Panc1 (cell line): ENCODE data around the gene ZNF664. TPM values are rescaled to one million over a fixed set of nuclear protein-coding genes. Genes with fewer than 3 reads are reported as not detected.

Source experiments
- ATAC-seq: fragments of 200-7000 bp; cut with Tn5 transposase; 2 replicates; pipeline ENCODE4 v1.9.1; 2020; ENCODE audit warnings: mild to moderate bottlenecking, moderate library complexity
- BruUV-seq: library from RNA; stranded (reverse); fragments of 400-500 nt; replicated peaks from 2 replicates; lab custom pipeline; 2021; lab: Mats Ljungman, UMichigan
- CTCF ChIA-PET: fragments of 300-600 bp; sonication (Branson Sonifier 250); formaldehyde crosslinking; loops from one replicate; lab custom pipeline; 2022; ENCODE audit warnings: antibody characterized with exemption; lab: Charles Lee
- POLR2A ChIA-PET: fragments of 300-600 bp; sonication (Branson Sonifier 250); formaldehyde crosslinking; loops from one replicate; lab custom pipeline; 2022; ENCODE audit warnings: antibody characterized with exemption; lab: Charles Lee
- DNase-seq: peaks from one replicate; pipeline ENCODE4 v3.0.0-alpha.2; 2010; ENCODE audit warnings: low read depth, low spot score
- H3K27ac ChIP-seq: 2 replicates; pipeline ENCODE4 v1.5.1; 2011; ENCODE audit warnings: mild to moderate bottlenecking, low read length, inconsistent platforms
- H3K27me3 ChIP-seq: fragments of 200-500 bp; sonication (Bioruptor generic); 2 replicates; pipeline ENCODE4 v1.6.0; 2014; ENCODE audit warnings: low read length, inconsistent platforms; ENCODE audit not compliant: control insufficient read depth, insufficient read depth
- H3K36me3 ChIP-seq: fragments of 200-500 bp; sonication (Bioruptor generic); 2 replicates; pipeline ENCODE4 v1.5.1; 2014; ENCODE audit warnings: inconsistent platforms, mild to moderate bottlenecking, low read length, moderate library complexity; ENCODE audit not compliant: control insufficient read depth, insufficient read depth
- H3K4me1 ChIP-seq: 2 replicates; pipeline ENCODE4 v1.5.1; 2011; ENCODE audit warnings: inconsistent platforms, mild to moderate bottlenecking, low read length, moderate library complexity; ENCODE audit not compliant: control insufficient read depth, insufficient read depth
- H3K4me3 ChIP-seq, 2 experiments: 2 replicates each; pipeline ENCODE4 v1.5.1; 2011 to 2012; ENCODE audit warnings: low read depth in 2 of 2, low read length in 2 of 2, mild to moderate bottlenecking in 2 of 2, inconsistent platforms in 1 of 2, moderate library complexity in 1 of 2
- H3K9me3 ChIP-seq: fragments of 200-500 bp; sonication (Bioruptor generic); 2 replicates; pipeline ENCODE4 v1.5.1; 2014; ENCODE audit warnings: low read depth, mild to moderate bottlenecking, inconsistent platforms, low read length, moderate library complexity; ENCODE audit not compliant: control insufficient read depth, insufficient read depth
- POLR2AphosphoS5 ChIP-seq: IDR thresholded peaks from 2 replicates; pipeline ENCODE4 v1.6.1; 2012; ENCODE audit warnings: mild to moderate bottlenecking, low read depth, low read length, moderate library complexity
- SIN3A ChIP-seq: IDR thresholded peaks from 2 replicates; pipeline ENCODE4 v1.6.1; 2012; ENCODE audit warnings: low read depth, mild to moderate bottlenecking, low read length, moderate library complexity, borderline replicate concordance; ENCODE audit not compliant: insufficient read depth
- TCF7L2 ChIP-seq: IDR thresholded peaks from 2 replicates; pipeline ENCODE4 v1.6.1; 2011; ENCODE audit warnings: mild to moderate bottlenecking, low read depth, low read length, inconsistent platforms
- in situ Hi-C: cut with HindIII; loops from 2 replicates; pipeline ENCODE4 v1.10.0; 2016; ENCODE audit warnings: low sequenced_read_pairs, low pct_unique_long_range_greater_than_20kb
- intact Hi-C: fragments of 100-400 bp; cut with micrococcal nuclease; formaldehyde crosslinking; loops from one replicate; pipeline ENCODE4 v1.10.0; 2022; ENCODE audit not compliant: unreplicated experiment
- total RNA-seq: library from RNA; stranded (reverse); gene quantifications from one replicate; pipeline ENCODE4 v1.2.1, GENCODE V29; 2021; ENCODE audit not compliant: unreplicated experiment
- TF ChIP-seq, protein P1 (sequence below): fragments of 450-650 bp; IDR thresholded peaks from 2 replicates; pipeline ENCODE4 v1.5.1; 2017; ENCODE audit warnings: mild to moderate bottlenecking
- TF ChIP-seq, protein P2 (sequence below), 2 experiments: IDR thresholded peaks; 2 replicates each; pipeline ENCODE4 v1.6.1; 2011 to 2012; ENCODE audit warnings: low read depth in 2 of 2, control low read depth in 1 of 2, low read length in 1 of 2, mild to moderate bottlenecking in 1 of 2, moderate library complexity in 1 of 2; ENCODE audit not compliant: insufficient read depth in 1 of 2

The ZNF664 gene
- total RNA-seq, 1 experiment from 2014 or later: 115 TPM

DNA sequence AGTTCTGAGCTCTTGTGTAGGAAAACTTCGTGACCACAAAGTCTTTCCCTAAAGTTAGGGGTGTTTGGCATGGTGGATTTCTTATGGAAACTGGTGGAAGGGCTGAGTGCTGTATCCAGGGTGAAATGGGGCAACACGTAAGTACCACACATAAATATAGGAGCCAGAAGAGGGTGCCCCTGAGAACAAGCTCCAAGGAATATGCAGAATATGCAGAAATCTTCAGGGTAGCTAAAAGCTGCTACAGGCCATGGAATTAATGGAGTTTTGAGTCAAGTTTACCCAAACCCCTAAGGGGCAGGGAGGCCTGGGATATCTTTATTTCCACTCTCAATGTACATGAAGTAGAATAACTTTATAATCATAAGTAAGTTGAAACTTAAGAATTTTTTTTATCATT is 44.0 kb downstream of the ZNF664 start:
- H3K4me1 ChIP-seq: no peaks in the 10 kb centered on the region
- peaks cover 12% of the 10 kb centered on the region for H3K36me3 ChIP-seq
- ChIA-PET POLR2A (no interaction called here), CTCF (interaction anchor here (0.5 kb wide), 1 partner anchor 222 kb away, joined by 4 read pairs; no protein-coding TSS in a partner anchor)
- ATAC-seq (no peak; the same call in 1 of the 2 replicates), DNase-seq (no peak)
- TF ChIP-seq, protein P1, sequence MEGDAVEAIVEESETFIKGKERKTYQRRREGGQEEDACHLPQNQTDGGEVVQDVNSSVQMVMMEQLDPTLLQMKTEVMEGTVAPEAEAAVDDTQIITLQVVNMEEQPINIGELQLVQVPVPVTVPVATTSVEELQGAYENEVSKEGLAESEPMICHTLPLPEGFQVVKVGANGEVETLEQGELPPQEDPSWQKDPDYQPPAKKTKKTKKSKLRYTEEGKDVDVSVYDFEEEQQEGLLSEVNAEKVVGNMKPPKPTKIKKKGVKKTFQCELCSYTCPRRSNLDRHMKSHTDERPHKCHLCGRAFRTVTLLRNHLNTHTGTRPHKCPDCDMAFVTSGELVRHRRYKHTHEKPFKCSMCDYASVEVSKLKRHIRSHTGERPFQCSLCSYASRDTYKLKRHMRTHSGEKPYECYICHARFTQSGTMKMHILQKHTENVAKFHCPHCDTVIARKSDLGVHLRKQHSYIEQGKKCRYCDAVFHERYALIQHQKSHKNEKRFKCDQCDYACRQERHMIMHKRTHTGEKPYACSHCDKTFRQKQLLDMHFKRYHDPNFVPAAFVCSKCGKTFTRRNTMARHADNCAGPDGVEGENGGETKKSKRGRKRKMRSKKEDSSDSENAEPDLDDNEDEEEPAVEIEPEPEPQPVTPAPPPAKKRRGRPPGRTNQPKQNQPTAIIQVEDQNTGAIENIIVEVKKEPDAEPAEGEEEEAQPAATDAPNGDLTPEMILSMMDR: no peak
- no peak for TF ChIP-seq SIN3A
- TF ChIP-seq, protein P2, sequence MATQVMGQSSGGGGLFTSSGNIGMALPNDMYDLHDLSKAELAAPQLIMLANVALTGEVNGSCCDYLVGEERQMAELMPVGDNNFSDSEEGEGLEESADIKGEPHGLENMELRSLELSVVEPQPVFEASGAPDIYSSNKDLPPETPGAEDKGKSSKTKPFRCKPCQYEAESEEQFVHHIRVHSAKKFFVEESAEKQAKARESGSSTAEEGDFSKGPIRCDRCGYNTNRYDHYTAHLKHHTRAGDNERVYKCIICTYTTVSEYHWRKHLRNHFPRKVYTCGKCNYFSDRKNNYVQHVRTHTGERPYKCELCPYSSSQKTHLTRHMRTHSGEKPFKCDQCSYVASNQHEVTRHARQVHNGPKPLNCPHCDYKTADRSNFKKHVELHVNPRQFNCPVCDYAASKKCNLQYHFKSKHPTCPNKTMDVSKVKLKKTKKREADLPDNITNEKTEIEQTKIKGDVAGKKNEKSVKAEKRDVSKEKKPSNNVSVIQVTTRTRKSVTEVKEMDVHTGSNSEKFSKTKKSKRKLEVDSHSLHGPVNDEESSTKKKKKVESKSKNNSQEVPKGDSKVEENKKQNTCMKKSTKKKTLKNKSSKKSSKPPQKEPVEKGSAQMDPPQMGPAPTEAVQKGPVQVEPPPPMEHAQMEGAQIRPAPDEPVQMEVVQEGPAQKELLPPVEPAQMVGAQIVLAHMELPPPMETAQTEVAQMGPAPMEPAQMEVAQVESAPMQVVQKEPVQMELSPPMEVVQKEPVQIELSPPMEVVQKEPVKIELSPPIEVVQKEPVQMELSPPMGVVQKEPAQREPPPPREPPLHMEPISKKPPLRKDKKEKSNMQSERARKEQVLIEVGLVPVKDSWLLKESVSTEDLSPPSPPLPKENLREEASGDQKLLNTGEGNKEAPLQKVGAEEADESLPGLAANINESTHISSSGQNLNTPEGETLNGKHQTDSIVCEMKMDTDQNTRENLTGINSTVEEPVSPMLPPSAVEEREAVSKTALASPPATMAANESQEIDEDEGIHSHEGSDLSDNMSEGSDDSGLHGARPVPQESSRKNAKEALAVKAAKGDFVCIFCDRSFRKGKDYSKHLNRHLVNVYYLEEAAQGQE (IDR thresholded peaks at IDR 0.05; ENCODE audit: insufficient read depth in 1 of 2, low read depth in 2 of 2, low read length in 1 of 2): no peak
- TF ChIP-seq TCF7L2: no peak
- TF ChIP-seq POLR2AphosphoS5: no peak
- intact Hi-C loops (no loop called here), in situ Hi-C loops (no loop called here)
- no peaks in the 10 kb centered on the region for H3K9me3 ChIP-seq
- no peaks in the 10 kb centered on the region for H3K27me3 ChIP-seq
- no peak overlapping the region for H3K27ac ChIP-seq
- no peak overlapping the region for H3K4me3 ChIP-seq
- BruUV-seq: no TSS peak

DNA sequence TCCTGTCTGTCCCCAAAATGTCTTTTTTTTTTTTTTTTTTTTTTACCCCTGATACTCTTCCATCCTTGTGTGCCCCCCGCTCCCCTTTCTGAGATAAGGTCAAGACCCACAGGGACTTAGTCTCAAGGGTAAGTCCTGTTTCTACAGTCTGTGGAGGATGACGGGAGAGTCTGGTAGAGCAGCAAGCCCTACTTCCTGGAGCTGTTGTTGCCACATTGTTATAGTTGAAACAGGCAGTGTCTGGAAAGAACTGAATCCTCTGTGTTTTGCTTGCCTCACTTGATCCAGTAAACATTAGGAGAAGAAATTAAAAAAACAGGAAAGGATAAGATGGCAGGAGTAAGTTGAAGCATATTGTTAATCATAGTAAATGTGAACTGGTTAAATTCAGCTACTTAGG is 45.5 kb downstream of the ZNF664 start:
- TF ChIP-seq, protein P2 (IDR thresholded peaks at IDR 0.05; ENCODE audit: insufficient read depth in 1 of 2, low read depth in 2 of 2, low read length in 1 of 2): no peak
- TF ChIP-seq POLR2AphosphoS5: no peak
- TF ChIP-seq SIN3A: no peak
- no peaks in the 10 kb centered on the region for H3K27me3 ChIP-seq
- intact Hi-C loops (no loop called here), in situ Hi-C loops (no loop called here)
- ATAC-seq (no peak), DNase-seq (no peak)
- no peaks in the 10 kb centered on the region; the same call in 1 of the 2 replicates for H3K36me3 ChIP-seq
- no peaks in the 10 kb centered on the region for H3K4me1 ChIP-seq
- no peak overlapping the region for H3K27ac ChIP-seq
- no peak overlapping the region for H3K4me3 ChIP-seq
- no peaks in the 10 kb centered on the region for H3K9me3 ChIP-seq
- POLR2A ChIA-PET: no interaction called here
- no TSS peak for BruUV-seq
- CTCF ChIA-PET: no interaction called here
